Forelimb muscle (tissue), 1 donor: ENCODE measurements around the gene SYTL3. TPM values are rescaled to one million over a fixed set of nuclear protein-coding genes. Genes with fewer than 3 reads are reported as not detected.

ENCODE experiments used
- DNase-seq: peaks from one replicate; pipeline ENCODE4 v3.0.0-alpha.2; 2013; ENCODE audit warnings: low read depth
- polyA plus RNA-seq: library from polyadenylated mRNA; unstranded; fragments of 120-200 nt; gene quantifications from one replicate; pipeline ENCODE4 v1.2.1, GENCODE V29; 2013; ENCODE audit not compliant: insufficient read length

The SYTL3 gene
- polyA plus RNA-seq, 1 donor, result 9.5 TPM

GRCh38 chr6:158793432-158793831, 143.6 kb downstream of the SYTL3 start:
- DNase-seq, result no peak

DNA sequence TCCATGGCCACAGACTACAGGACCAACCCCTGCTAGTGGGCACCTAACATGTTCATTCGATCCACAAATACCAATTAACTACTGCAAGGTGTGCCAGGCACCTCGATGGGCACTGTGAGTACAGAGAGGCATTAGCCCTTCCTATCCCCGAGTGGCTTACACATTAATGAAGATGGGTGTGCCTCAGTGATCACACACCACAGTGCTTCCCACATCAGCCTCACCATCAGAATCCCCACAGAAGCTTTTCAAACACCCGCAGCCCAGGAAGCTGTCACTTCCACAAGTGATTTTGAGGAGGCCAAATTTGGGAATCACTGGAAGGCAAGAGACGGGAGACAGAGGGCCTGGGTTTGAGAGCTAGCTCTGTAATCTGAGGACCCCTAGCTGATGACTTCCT, 145.7 kb downstream of the SYTL3 start:
- DNase-seq, result no peak

- DNase-seq, result no peak
These were observed 146.5 kb downstream of the SYTL3 start for GRCh38 chr6:158796353-158796752.

DNA sequence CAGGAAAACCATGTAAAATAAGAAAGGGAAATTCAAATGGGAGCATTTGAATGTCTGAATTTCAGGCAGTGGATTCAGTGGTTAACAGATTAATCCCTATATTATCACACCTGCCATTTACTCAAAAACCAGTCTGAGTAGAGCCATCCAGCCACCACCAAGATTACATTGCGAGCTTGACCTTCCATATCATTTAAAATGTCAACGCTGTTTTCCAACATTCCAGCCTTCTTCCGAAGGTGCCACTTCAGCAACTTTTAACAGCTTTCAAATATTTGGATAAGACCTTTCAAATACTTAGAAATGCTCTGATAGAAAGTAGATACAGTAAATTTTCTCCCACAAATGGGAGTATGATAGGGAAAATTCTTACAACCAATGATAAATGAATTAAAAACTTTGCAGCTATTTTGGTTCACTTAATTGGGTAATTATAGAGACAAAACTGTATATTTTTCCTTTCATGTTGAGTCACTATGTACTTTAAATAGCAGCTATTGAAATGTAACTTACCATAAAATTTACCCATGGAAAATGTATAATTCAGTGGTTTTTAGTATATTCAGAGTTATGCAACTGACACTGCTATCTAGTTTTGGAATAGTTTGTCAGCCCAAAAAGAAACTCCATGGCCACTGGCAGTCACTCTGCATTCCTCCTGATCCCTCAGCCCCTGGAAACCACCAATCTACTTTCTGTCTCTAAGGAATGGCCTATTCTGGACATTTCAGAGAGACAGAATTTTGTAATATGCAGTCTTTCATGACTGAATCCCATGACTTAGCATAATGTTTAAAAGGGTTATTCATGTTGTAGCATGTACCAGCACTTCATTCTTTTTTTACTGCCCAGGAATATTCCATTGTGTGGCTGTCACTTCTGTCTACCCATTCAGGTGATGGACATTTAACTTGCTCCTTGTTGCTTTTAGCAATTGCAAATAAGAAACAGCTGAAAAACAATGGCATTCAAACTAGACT, 147.8 kb downstream of the SYTL3 start:
- no peak for DNase-seq

DNA sequence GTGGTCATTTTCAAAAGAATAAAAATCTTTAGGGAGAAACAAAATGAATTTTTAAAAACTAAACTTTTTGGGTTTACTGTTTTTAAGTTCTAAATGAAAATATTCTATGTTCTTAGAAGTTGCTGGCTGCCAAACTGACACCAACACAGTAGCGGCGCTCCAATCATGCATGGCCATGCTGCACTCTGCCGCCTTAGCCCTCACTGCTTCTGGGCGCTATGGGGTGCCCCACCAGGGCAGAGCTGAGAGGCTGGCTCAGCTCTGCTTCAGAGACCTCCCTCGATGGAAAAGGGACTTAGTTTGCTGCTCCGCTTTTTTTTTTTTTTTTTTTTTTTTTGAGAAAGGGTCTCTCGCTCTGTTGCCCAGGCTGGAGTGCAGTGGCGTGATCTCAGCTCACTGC, 148.5 kb downstream of the SYTL3 start:
- no peak for DNase-seq

GRCh38 chr6:158799051-158799792, 149.4 kb downstream of the SYTL3 start:
- no peak for DNase-seq

GRCh38 chr6:158801655-158802294, 151.9 kb downstream of the SYTL3 start:
- DNase-seq, result no peak

- DNase-seq, result no peak
These were observed 153.9 kb downstream of the SYTL3 start for GRCh38 chr6:158803733-158804143.

DNA sequence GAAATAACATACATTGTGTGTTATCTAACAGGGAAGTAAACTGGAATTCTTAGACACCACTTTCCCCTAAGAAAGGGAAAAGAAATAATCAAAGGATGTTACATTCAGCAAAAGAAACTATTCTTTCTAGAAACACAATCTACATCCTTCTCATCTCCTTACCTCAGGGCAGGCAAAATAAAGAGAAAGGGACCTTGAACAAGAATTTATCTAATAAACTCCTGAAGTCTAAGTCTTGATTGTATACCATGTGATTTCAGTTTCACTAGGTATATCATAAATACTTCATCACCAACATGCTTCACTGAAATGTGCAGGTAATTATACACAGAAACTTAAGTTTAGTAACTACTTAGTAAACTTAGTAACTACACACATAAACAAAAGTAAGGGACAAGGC, 154.4 kb downstream of the SYTL3 start:
- DNase-seq, result no peak

- DNase-seq, result no peak
These were observed 156.0 kb downstream of the SYTL3 start for GRCh38 chr6:158805698-158806377.

- DNase-seq, result no peak
These were observed 157.9 kb downstream of the SYTL3 start for GRCh38 chr6:158807515-158808441.

DNA sequence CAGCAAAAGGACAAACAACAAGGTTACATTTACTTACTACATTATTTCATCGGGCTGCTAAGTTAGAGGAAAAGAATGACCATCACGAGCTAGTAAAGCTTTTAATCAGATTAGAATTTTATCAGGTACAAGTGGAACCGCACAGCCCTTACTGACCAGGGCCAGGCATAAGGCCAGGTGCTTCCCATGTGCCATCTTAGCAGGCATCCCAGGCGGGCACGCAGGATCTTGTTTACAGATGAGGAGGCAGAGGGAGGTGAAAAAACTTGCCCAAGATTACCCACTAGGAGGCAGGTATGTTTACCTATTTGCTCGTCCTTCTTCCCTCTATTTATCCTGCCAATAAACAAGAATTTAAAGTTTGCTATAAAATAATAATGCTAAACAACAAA, 158.6 kb downstream of the SYTL3 start:
- DNase-seq, result no peak

DNA sequence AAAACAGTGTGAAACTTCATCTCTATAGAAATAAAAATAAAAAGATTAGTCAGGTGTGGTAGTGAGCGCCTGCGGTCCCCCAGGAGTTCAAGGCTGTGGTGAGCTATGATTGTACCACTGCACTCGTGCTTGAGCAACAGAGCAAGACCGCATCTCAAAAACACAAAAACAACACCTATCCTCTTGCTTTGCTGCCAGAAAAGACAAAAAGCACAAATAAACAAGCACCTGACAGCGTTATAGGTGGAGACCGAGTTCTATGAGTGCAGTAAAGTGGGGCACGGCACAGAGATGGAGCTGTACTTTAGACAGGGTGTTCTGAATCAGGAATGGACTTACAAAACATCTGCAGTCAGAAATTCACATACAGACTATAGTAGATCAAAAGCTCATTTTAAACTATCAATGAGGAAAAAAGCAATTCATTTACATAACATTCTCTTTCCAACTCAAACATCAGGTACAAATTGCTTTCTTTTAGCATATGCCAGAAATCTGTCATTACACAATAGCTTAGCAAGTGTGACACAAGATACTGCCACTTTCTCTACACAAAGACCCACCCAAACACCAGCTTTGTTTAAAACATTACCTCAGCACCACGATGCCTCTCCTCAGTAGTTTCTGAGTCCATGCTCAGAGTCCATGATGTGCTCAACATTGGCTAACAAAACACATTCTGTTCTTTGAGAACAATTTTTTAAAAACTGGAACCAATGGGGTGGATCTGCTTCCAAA, 159.3 kb downstream of the SYTL3 start:
- DNase-seq, result no peak

GRCh38 chr6:158810155-158811095, 160.6 kb downstream of the SYTL3 start:
- DNase-seq, result no peak

DNA sequence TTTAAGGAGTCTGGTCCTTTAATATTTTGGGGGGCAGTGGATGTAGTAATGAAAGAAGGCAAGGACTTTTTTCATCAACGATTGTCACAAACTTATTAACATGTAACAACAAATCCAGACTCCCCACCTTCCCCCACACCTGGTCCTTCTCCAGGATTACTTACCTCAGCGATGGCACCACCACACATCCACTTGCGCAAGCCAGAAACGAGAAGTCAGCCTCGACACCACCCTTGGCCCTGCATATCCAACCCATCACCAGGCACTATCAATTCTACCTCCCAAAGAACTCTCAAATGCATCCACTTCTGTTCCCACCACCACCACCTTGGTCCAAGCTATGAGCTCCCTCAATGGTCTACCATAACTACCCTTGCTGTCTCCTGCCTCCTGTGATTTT, 162.8 kb downstream of the SYTL3 start:
- no peak for DNase-seq

DNA sequence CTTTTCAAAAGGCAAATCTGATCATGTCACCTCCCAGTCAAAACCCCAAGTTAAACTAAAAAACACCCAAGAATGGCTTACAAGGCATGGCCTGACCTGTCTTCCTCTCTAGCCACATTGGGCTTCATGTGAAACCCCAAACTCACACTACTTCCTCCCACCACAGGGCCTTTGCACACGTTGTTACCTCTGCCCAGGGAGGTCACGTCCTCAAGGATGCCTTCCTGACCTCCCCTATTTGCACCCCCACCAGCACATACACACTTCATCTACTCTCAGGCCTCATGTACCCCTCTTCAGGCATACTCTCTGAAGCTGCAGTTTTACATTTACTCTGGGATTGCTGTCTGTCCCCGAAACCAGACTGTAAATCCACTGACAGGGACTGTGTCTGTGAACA, 163.2 kb downstream of the SYTL3 start:
- no peak for DNase-seq
